GM12878 (cell line): ENCODE measurements around the gene COL6A1.

Experiments
- BHLHE40 ChIP-seq, 2 experiments: fragments of 450-650 bp in 1 of 2; IDR thresholded peaks; 2 replicates each; pipeline ENCODE4 v1.6.1; 2011 to 2017; ENCODE audit warnings: low read depth in 2 of 2, borderline replicate concordance in 1 of 2, improper control_type of control experiment in 1 of 2, low read length in 1 of 2, mild to moderate bottlenecking in 1 of 2
- DPF2 ChIP-seq: fragments of 450-650 bp; IDR thresholded peaks from 2 replicates; pipeline ENCODE4 v1.6.1; 2017; ENCODE audit warnings: mild to moderate bottlenecking
- EZH2 ChIP-seq: IDR thresholded peaks from 2 replicates; pipeline ENCODE4 v1.6.1; 2012; ENCODE audit warnings: low read depth, mild to moderate bottlenecking, control low read depth, inconsistent platforms, low read length, borderline replicate concordance; ENCODE audit not compliant: control insufficient read depth
- IRF3 ChIP-seq: fragments of 450-650 bp; IDR thresholded peaks from 2 replicates; pipeline ENCODE4 v1.6.1; 2014; ENCODE audit warnings: mild to moderate bottlenecking
- MAX ChIP-seq: IDR thresholded peaks from 2 replicates; pipeline ENCODE4 v1.6.1; 2012; ENCODE audit warnings: low read depth, low read length, improper control_type of control experiment
- POLR2A ChIP-seq: IDR thresholded peaks from 2 replicates; pipeline ENCODE4 v1.6.1; 2011; ENCODE audit warnings: low read depth, mild to moderate bottlenecking, low read length
- POLR2AphosphoS5 ChIP-seq: IDR thresholded peaks from 2 replicates; pipeline ENCODE4 v1.6.1; 2011; ENCODE audit warnings: mild to moderate bottlenecking, low read length, inconsistent platforms
- RAD51 ChIP-seq: fragments of 450-650 bp; IDR thresholded peaks from 2 replicates; pipeline ENCODE4 v1.6.1; 2016; ENCODE audit warnings: moderate library complexity, mild to moderate bottlenecking, inconsistent platforms
- REST ChIP-seq: IDR thresholded peaks from 2 replicates; pipeline ENCODE4 v1.6.1; 2012; ENCODE audit warnings: mild to moderate bottlenecking, low read depth, low read length
- YBX1 ChIP-seq: fragments of 450-650 bp; IDR thresholded peaks from 2 replicates; pipeline ENCODE4 v1.6.1; 2016; ENCODE audit warnings: antibody characterized with exemption
- ZBED1 ChIP-seq: IDR thresholded peaks from 2 replicates; pipeline ENCODE4 v1.6.1; 2016; ENCODE audit warnings: borderline replicate concordance
- ZZZ3 ChIP-seq: IDR thresholded peaks from 2 replicates; pipeline ENCODE4 v1.6.1; 2011; ENCODE audit warnings: low read depth; ENCODE audit not compliant: control insufficient read depth, insufficient read length
- TF ChIP-seq, protein P1 (sequence below), 3 experiments: IDR thresholded peaks in 2 of 3; conservative IDR thresholded peaks in 1 of 3; 2 replicates each; pipeline ENCODE4 v1.5.1; 2011; ENCODE audit warnings: low read depth in 3 of 3, low read length in 3 of 3, mild to moderate bottlenecking in 3 of 3, control low read depth in 2 of 3, moderate library complexity in 2 of 3, inconsistent platforms in 1 of 3, mixed read lengths in 1 of 3; ENCODE audit not compliant: control insufficient read depth in 2 of 3, insufficient read depth in 1 of 3; ENCODE audit errors: extremely low read depth in 1 of 3

DNA sequence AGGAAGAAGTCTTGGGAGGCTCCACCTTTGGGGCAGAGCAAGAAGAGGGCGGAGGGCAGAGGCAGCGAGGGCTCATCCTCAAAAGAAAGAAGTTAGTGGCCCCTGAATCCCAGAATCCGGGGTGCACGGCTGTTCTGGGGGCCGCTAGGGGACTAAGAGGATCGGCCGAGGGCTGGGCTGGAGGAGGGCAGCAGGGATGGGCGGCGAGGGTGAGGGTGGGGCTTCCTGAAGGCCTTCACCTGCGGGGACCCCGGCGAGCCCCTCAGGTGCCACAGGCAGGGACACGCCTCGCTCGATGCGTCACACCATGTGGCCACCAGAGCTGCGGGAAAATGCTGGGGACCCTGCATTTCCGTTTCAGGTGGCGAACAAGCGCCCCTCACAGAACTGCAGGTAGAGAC lies 23.9 kb downstream of the COL6A1 start:
- TF ChIP-seq MAX (no peak), POLR2AphosphoS5 (no peak), REST (no peak), POLR2A (no peak), ZBED1 (no peak), EZH2 (no peak), DPF2 (no peak), ZZZ3 (no peak), BHLHE40 (IDR thresholded peaks at IDR 0.05; ENCODE audit: borderline replicate concordance in 1 of 2, low read depth in 2 of 2, low read length in 1 of 2) (no peak), YBX1 (no peak), RAD51 (no peak), IRF3 (no peak)
- TF ChIP-seq, protein P1, sequence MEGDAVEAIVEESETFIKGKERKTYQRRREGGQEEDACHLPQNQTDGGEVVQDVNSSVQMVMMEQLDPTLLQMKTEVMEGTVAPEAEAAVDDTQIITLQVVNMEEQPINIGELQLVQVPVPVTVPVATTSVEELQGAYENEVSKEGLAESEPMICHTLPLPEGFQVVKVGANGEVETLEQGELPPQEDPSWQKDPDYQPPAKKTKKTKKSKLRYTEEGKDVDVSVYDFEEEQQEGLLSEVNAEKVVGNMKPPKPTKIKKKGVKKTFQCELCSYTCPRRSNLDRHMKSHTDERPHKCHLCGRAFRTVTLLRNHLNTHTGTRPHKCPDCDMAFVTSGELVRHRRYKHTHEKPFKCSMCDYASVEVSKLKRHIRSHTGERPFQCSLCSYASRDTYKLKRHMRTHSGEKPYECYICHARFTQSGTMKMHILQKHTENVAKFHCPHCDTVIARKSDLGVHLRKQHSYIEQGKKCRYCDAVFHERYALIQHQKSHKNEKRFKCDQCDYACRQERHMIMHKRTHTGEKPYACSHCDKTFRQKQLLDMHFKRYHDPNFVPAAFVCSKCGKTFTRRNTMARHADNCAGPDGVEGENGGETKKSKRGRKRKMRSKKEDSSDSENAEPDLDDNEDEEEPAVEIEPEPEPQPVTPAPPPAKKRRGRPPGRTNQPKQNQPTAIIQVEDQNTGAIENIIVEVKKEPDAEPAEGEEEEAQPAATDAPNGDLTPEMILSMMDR (IDR thresholded peaks at IDR 0.05 in 2 of 3, conservative IDR thresholded peaks at IDR 0.05 in 1 of 3; ENCODE audit: control insufficient read depth in 2 of 3, extremely low read depth in 1 of 3, insufficient read depth in 1 of 3, low read depth in 3 of 3, low read length in 3 of 3): no peak
